ENCODE measurements around the gene LMF1. TPM values are rescaled to one million over a fixed set of nuclear protein-coding genes. Genes with fewer than 3 reads are reported as not detected.

Gene LMF1
- total and polyA plus RNA-seq, 2 of the 8 experiments (the other 6 are each of a cell fraction or from before 2014, with no cell fraction given), result 3.5 to 9.1 TPM

DNA sequence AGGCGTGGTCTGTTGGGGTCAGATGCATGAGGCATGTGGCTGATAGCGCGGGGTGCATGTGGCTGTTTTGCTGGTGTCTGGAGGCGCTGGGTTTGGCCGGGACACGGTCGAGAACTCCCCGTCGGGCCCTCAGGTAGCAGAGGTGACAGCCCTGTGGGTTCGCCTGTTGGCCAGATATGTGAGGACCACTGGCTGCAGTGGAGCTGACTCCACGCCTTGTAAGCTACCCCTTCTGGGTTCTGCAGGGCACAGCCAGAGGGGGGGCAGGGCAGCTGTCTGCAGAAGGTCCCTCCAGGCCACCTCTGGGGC lies 49.3 kb upstream of the LMF1 start:
- 86% methylated on average over 11 of the region's 11 CpGs; no CpG with 5 or more reads in 1 of the 2 experiments for WGBS, 2 experiments (ENCODE audit: extremely low coverage in 1 of 2, insufficient coverage in 1 of 2, insufficient read length in 1 of 2, insufficient replicate concordance in 2 of 2, low coverage in 1 of 2, low lambda C conversion rate in 2 of 2, missing lambda C conversion rate in 1 of 2)
- Histone ChIP-seq H4K91ac (replicated peaks; ENCODE audit: insufficient read length, low read length) (no peak overlapping the region), H3K79me2 (ENCODE audit: control insufficient read depth in 1 of 2, insufficient read depth in 2 of 2, low read length in 2 of 2) (no peaks in the 10 kb centered on the region), H2BK20ac (ENCODE audit: low read length) (no peak overlapping the region), H3K9me3 (ENCODE audit: insufficient read depth in 2 of 2, low read depth in 1 of 2, low read length in 1 of 2) (peaks cover 0 to under 1% of the 10 kb centered on the region in 2 experiments; a peak in 1 of 4 replicates), H2BK15ac (ENCODE audit: low read length) (no peak overlapping the region), H3K23ac (ENCODE audit: insufficient read length) (no peak overlapping the region), H3K4me2 (ENCODE audit: insufficient read depth in 1 of 2, low read depth in 2 of 2, low read length in 2 of 2) (no peak overlapping the region), H4K20me1 (replicated peaks in 1 of 2; ENCODE audit: control insufficient read depth in 1 of 2, insufficient read depth in 2 of 2, low read length in 2 of 2) (no peaks in the 10 kb centered on the region), H3K18ac (ENCODE audit: extremely low read depth, low read length) (no peak overlapping the region), H3K4me3 (ENCODE audit: extremely low read depth in 1 of 4, insufficient read depth in 2 of 4, low read depth in 3 of 4, low read length in 4 of 4) (no peak overlapping the region), H2AFZ (ENCODE audit: low read length) (no peak overlapping the region), H3K4me1 (replicated peaks in 1 of 4; ENCODE audit: control insufficient read depth in 3 of 4, insufficient read depth in 4 of 4, low read length in 3 of 4) (no peaks in the 10 kb centered on the region), H4K8ac (ENCODE audit: extremely low read depth, insufficient read depth, low read length) (no peak overlapping the region), H3K36me3 (ENCODE audit: control insufficient read depth in 2 of 4, insufficient read depth in 4 of 4, low read length in 3 of 4) (no peaks in the 10 kb centered on the region), H3K27ac (ENCODE audit: low read depth, low read length) (no peak overlapping the region), H3K9ac (replicated peaks in 1 of 4; ENCODE audit: extremely low read depth in 1 of 4, low read depth in 3 of 4, low read length in 3 of 4) (no peak overlapping the region), H3K27me3 (replicated peaks in 1 of 4; ENCODE audit: control insufficient read depth in 3 of 4, extremely low read depth in 1 of 4, insufficient read depth in 3 of 4, low read length in 3 of 4) (no peaks in the 10 kb centered on the region; a peak in 1 of 7 replicates), H2BK120ac (replicated peaks; ENCODE audit: low read depth, low read length) (no peak overlapping the region), H2BK5ac (ENCODE audit: low read depth, low read length) (no peak overlapping the region), H3K14ac (ENCODE audit: insufficient read length) (no peak overlapping the region), H2BK12ac (ENCODE audit: low read depth, low read length) (no peak overlapping the region), H3K23me2 (ENCODE audit: low read depth, low read length) (no peaks in the 10 kb centered on the region), H3K56ac (replicated peaks; ENCODE audit: insufficient read length, low read depth, low read length) (no peak overlapping the region), H3K79me1 (ENCODE audit: low read depth, low read length) (no peaks in the 10 kb centered on the region), H4K5ac (ENCODE audit: insufficient read length, low read depth, low read length) (no peak overlapping the region), H3K4ac (replicated peaks; ENCODE audit: insufficient read length, low read depth, low read length) (no peak overlapping the region), H2AK5ac (ENCODE audit: low read depth, low read length) (no peak overlapping the region)
- FAIRE-seq (no peak), DNase-seq (ENCODE audit: low read depth in 1 of 2, low spot score in 2 of 2) (no peak)
- CTCF ChIA-PET (ENCODE audit: partially characterized antibody), result interaction anchor here (1.1 kb wide), 1 partner anchor 36 kb away, joined by 3 read pairs; no protein-coding TSS in a partner anchor
- POLR2A ChIA-PET (ENCODE audit: partially characterized antibody), result no interaction called here
- TF ChIP-seq CBX5 (IDR thresholded peaks at IDR 0.05; ENCODE audit: low read depth, low read length) (no peak), SP2 (IDR thresholded peaks at IDR 0.05; ENCODE audit: low read length) (no peak), POU5F1 (IDR thresholded peaks at IDR 0.05; ENCODE audit: low read depth, low read length) (no peak), SP4 (IDR thresholded peaks at IDR 0.05; ENCODE audit: low read length) (no peak), TCF12 (IDR thresholded peaks at IDR 0.05; ENCODE audit: low read depth, low read length) (no peak), EZH2 (IDR thresholded peaks at IDR 0.05; ENCODE audit: low read depth, low read length, severe bottlenecking) (no peak)
- TF ChIP-seq, protein P1, sequence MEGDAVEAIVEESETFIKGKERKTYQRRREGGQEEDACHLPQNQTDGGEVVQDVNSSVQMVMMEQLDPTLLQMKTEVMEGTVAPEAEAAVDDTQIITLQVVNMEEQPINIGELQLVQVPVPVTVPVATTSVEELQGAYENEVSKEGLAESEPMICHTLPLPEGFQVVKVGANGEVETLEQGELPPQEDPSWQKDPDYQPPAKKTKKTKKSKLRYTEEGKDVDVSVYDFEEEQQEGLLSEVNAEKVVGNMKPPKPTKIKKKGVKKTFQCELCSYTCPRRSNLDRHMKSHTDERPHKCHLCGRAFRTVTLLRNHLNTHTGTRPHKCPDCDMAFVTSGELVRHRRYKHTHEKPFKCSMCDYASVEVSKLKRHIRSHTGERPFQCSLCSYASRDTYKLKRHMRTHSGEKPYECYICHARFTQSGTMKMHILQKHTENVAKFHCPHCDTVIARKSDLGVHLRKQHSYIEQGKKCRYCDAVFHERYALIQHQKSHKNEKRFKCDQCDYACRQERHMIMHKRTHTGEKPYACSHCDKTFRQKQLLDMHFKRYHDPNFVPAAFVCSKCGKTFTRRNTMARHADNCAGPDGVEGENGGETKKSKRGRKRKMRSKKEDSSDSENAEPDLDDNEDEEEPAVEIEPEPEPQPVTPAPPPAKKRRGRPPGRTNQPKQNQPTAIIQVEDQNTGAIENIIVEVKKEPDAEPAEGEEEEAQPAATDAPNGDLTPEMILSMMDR (IDR thresholded peaks at IDR 0.05; ENCODE audit: control extremely low read depth in 1 of 3, insufficient read depth in 1 of 3, low read depth in 1 of 3, low read length in 3 of 3), result no peak

Data from H1 (cell line).